CD1c-positive myeloid dendritic cell (primary cell): ENCODE data around the gene PTPRN2.

Experiments used
- DNase-seq: peaks from one replicate; pipeline ENCODE4 v3.0.0-alpha.2; 2016; ENCODE audit errors: extremely low spot score

PTPRN2 gene

DNA sequence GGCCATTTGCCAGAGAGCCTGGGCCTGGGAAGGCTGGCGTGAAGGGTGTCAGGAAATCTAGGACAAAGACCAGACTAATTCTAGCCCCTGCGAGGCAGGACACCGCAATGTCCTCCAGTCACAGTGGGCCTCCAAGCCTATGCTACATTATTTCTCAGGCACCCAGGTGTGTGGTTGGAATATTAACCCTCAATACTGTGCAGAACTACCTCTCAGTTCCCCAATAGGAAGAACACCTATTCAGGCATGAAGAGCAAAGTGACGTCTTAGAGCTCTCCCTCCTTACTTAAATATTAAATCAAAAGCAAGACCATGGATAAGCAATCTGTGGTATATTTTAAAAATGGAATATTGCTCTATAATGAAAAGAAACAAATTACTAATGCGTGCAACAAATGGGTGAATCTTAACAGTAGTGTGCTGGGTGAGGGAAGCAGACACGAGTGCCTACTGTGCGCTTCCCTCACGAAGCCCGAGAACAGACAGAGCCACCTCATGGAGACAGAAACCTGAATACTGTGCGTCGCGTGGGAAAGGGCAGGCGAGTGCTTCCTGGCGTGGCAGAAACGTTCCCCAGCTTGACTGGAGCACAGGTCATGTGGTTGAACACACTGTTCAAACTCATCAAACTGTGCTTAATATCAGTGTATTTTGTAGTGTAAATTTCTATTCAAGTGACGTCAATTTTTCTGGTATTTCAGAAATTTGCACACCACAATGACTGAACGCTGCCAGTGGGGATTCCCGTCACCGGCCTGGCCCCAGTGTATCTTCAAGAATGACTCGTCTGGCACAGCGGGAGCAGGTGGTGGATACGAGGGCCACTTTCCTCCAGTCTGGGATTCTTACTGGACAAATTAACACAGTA lies 15.5 kb upstream of the PTPRN2 start:
- DNase-seq = no peak

DNA sequence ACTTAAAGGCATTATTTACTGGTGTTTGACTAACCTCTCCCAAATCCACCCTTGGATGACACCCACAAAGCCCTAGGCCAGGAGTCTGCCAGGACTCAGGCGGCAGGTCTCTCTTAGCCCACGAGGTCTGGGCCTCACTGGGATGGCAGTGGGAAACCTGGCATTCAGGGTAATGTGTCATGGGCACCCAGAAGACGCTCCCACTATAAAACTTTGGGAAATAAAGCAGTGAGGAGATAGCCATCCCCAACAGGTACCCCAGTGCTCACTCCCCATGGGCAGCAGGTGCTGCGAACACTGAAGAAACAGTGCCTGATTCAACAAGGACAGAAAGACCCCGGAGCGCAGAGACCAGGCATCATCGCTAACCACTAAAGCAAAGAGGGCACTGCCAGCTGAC lies 14.4 kb upstream of the PTPRN2 start:
- DNase-seq = no peak

DNA sequence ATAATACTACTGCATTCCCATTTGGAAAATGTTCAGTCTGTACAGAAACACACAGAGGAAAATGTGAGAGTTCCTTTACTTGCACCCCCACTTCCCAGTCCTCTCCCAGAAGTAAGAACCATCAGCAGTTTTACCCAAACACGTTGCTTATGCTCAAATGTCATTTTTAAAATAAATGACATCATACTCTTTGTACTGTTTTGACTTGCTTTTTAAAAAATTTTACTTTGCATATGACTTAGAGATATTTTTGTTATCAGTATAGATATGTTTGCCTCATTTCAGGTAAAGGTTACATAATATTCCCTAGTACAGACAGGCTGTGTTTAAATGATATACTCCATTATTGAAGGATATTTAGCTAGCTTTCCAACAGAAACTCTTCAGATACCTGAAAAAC lies 13.5 kb upstream of the PTPRN2 start:
- no peak for DNase-seq

DNA sequence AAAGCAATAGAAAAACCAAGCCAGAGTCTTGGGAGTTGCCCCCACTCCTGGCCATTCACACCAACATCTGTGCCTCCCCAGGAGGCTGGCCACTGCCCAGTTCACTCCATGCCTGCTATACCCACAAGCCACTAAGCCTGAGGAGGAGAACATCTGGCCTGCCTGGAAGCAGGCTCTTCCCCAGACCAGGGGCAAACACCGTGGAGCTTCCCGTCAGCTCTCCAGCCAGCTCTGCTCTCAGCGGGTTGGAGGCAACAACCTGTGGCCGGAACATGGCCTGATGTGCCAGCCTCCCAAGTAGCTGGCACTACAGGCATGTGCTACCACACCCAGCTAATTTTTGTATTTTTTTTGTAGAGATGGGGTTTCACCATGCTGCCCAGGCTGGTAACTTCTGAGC lies 9.1 kb upstream of the PTPRN2 start:
- no peak for DNase-seq

DNA sequence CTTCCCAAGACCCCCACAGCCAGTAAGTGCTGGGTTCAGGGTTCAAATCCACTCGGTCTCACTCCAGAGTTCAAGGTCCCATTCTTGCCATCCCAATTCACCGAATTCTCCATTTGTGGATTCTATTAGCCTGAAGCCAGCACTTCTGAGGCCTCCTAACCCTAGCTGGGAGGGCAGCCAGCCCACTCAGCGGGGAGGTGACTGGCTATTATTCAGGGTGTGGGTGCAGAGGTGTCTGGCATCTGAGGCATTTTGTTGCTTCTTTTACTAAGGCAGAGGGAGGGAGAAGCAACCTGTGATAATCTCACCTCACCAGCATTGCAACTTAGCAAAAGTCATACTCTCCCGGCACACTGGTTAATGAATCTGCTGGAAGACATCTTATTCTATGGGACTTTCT lies 8.7 kb upstream of the PTPRN2 start:
- no peak for DNase-seq

DNA sequence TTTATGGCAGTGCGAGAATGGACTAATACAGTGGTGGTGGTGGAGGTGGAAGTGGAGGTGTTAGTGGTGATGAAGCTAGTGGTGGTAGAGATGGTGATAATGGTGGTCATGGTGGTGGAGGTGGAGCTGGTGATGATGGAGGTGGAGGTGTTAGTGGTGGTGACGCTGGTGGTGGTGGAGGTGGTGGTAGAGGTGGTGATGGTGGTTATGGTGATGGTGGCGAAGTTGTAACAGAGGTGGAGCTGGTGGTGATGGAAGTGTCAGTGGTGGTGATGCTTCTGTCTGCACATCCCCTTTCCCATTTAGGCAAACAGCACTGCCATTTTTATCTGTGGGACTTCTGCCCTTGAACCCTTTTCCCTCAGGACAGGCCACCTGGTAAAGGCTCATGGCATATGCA lies 7.4 kb upstream of the PTPRN2 start:
- DNase-seq = no peak

DNA sequence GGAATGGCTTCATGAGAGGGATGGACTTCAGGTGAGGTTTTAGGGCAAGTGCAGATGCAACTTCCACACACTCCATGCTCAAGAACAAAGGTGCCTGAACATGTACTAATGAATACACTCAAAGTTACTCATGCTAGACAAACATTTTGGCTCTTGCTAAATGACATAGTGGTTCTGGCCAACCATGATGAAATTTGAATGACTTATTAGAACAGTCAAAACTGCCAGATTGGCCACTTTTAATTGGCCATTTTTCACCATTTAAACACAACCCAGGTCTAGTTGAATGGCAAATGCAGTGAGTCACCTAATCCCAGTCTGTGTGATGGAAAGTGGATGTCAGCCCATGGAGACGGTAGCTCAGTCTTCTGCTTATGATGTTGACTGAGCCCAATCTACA lies 4.9 kb upstream of the PTPRN2 start:
- no peak for DNase-seq

DNA sequence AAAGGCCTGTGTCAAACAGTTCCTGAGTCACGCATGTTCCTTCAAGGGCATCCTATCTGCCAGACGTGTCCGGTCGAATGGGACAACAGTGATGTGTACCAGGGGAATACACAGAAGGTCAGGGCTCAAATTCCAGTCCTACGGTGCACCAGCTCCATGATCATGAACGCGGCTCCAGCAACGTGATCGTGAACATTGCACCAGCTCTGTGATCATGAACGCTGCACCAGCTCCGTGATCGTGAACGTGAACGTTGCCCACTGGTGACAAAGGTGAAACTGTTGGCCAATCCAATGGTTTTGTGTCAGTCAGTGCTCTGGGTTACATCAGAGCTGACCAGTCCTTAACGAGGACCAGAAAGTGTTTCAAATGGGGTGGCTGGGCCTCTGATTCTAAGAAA lies 4.3 kb upstream of the PTPRN2 start:
- DNase-seq = no peak

DNA sequence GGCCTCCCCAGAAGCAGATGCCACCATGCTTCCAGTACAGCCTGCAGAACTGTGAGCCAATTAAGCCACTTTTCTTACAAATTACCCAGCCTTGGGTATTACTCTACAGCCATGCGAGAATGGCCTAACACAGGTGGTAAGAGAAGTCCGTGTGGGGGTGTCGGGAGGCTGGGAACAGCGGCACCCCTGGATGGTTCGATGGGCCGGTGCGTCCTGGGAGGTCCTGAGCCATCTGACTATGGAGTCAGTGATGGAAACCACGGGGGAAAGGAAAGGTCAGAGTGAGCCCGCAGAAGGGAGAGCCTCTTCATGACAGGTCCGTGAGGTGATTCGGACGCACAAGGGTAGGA lies 2.5 kb upstream of the PTPRN2 start:
- no peak for DNase-seq

DNA sequence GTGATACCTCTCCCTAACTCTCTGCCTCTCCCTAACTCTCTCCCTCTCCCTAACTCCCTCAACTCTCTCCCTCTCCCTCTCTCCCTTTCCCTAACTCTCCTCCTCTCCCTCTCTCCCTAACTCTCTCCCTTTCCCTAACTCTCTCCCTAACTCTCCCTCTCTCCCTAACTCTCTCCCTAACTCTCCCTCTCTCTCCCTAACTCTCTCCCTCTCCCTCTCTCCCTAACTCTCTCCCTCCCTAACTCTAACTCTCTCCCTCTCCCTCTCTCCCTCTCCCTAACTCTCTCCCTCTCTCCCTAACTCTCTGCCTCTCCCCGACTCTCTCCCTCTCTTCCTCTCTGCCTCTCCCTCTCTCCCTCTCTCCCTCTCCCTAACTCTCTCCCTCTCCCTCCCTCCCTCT lies 2.0 kb upstream of the PTPRN2 start:
- DNase-seq = no peak

DNA sequence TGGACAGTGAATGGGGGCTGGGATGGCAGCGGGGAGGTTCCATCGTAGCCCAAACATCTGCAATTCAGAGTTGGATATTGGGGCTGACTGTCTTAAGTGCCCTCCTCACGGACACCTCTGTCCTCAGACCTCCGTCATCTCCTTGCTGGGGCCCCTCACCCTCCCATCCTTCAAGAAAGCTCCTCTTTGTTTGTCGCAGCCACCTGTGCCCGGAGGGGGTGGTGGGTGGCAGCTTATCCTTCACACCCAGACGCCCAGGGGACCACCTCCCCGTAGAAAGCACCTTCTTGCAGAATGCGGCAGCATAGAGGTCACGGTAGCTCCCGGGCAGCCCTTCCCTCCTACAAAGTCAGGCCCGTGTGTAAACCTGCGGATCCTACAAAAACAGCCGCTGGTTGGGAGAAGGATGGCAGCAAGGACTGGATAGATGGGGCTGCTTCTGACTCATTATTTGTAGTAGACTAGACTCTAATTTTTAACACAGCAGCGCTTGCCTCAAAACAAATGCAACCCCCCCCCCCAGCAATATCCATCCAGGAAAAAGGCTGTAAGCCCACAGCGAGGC lies 1.3 kb upstream of the PTPRN2 start:
- no peak for DNase-seq

DNA sequence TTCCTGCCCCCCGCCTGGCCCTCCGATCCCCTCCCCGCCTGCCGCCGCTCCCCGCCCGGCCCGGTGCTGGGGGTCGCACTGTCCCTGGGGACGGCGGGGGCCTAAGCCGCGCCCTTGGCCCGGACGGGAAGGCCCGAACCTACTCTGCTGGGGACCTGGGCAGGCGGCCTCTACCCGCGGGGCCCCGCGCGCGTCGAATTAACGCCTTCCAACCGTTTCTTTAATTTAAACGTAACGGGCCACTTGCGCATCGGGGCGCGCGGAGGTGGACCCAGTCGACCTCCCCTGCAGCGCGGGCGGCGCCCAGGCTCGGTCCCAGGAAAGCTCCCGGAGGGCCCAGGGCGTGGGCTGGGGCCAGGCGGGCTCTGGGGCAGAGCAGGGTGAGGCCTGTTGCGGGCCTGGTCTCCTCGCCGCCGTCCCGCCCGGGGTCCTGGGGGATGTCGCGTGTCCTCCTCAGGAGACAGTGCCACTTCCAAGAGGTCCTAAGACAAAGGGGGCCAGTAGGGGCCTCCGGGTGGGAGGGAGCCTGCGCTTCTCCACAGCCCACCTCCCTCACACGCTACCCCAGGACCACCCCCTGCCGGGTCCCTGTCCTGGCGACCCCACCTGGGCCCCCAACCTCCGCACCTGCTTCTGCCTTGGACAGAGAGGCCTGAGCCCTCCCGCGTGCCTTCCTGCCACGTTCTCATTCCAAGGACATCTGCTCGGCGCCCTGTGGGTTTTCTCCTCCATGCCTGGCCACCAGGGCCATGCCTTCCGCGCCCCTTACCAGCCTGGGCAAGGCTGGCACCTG lies 658 bp upstream of the PTPRN2 start:
- no peak for DNase-seq

DNA sequence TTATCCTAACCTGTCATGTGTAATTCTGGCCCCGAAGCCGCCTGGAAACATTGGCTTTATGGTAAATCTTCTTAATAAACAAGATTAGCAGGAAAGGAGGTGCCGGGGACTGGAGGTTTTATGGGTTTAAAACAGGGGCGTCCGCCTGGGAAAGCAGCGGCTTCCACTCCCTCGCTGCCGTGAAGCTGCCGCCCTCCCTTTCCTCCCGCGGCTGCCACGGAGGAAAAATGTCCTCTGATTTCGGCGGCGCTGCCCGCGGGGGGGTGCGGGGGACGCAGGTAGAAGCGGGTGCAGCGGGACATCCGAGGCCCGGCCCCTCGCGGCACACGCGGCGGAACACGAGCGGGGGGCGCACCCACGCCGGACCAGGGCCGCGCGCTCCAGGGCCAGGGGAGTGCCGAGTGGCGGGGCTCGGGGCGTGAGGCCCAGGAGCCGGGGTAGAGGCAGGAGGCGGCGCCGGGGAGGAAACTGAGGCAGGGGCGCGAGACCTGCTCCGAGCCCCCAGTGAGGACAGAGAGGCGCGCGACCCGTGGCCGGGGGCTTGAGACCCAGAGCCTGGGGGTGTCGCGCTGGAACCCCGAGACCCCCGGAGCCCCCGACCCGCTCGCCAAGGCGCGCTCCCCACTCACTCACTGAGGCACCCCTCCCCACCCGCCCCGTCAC lies 993 bp downstream of the PTPRN2 start:
- DNase-seq = no peak

DNA sequence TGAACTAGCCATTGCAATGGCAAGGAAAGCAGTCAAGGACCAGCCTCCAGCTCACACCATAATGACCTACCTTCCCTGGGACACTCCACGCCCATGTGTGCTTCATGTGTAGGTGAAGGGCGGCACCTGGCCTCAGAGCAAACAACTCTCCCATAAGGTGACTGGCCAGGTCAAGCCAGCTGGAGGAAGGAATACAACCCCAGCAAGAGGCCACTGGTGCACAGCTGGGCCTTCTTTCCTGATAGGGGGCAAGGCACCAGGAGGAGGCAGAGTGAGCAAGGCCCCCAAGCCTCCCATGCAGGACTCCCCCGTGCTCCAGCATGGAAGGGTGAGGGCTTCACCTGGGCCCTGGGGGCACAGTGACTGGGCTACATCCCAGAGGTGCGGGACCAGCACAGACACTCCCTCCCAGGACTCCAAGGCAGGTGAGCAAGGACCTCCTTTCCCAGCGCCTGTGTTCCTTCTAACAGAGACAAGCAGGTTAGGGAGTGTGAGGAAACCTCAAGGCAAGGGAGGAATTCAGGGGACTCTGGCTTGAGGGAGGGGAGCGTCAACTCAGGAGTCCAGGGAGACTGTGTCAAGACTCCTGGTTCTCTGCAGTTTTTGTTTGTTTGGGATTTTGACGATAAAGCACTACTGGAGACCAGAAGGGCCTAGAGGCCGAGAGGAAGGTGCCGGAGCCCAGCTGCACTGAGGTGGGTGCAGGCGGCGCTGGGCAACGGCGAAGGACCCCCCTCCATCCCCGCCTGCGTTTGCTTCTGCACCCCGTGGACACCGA lies 1.7 kb downstream of the PTPRN2 start:
- no peak for DNase-seq

DNA sequence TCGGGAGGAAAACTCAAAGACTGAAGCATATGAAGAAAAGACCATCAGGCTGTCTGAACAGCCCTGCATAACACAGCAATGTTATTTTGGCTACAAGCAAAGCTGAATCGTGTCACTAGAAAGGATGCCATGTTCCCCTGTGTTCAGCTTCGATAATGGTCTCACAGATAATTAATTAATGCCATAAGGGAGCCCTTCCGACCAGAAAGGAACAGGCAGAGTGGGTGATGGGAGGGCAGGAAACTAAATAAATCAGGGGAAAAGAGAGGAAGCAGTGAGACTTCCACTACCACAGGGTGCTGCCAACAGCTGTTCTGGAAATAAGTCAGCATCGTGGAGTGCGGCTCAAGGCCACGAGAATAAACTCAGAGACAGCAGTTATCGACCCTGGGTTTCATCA lies 3.2 kb downstream of the PTPRN2 start:
- DNase-seq = no peak

DNA sequence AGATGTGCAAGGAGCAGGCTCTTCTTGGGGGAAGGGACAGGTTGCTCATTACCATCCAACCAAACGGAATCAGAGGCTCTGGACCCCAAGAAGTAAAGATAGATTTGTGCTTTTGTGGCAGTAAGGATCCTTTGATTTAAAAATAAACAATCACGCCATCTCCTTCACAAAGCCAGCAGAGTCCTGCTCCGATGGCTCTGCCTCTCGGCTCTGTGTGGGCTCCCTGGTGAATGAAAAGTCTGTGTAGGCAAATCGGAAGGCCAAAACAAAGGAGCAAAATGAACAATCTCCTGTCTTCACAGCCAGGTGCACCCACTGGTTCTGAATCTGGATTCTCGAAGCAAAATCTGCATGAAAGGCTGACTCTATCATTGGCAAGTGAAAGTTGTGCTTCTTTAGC lies 3.8 kb downstream of the PTPRN2 start:
- DNase-seq = no peak

DNA sequence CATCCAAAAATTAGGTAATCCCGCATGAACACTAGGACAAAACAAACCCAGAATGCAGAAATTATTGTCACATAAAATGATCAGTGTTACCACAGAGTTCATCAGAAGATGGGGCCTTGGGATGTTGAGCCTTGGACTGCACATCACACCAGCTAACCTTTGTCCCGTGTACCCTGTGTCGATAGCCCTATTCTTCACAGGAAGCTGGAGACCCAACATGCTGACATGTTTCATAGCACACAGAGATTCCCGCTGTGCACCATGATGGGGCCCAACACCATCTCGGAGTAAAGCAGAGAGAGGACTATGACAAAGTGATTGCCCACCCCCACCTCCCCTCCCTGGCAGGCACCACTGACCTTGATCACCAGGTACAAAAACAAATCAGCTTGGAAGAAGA lies 4.5 kb downstream of the PTPRN2 start:
- DNase-seq = no peak

DNA sequence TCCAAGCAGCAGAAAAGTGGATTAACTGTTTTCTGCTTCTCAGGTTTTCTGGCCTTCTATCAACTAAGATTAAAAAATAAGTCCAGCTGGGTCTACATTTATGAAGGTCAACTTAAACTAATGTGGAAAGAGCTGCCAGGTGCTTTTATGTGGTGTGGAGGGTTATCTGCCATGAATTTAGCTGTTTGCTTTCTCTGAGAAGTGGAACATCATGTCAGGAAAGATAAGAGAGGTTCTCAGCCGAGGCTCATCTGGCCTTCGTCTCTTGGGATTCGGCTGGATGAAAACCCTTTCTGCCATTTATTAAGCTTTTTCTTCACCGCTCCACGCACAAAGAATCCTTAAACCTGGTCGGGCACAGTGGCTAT lies 5.5 kb downstream of the PTPRN2 start:
- no peak for DNase-seq

DNA sequence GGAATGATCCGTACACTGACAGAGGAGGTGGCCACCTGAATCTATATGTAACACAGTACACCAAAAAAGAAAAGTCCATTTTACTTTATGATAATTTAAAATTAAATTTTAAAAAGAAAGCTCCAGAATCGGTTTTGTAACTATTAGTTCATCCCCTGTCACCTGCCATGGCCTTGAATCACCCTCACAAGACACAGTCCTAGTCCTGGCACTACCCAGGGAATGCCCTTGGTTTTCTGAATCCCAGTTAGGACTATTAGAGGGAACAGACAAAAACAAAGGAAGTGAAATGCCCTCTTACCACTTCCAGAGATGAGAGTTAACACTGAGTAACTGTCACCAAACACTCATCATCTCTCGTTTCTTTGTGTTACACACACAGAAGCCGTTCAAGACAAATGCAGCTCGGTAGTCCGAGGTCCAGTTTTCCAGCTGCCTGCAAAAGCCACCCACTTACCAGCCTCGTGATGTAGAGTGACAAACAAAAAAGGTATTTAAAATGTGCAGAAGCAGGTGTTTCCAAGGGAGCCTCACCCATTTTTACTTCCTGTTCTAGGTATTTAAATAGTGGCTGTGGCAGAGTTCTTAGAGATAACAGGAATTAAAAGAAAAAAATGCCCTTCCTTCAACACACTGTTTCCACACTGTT lies 6.1 kb downstream of the PTPRN2 start:
- no peak for DNase-seq

DNA sequence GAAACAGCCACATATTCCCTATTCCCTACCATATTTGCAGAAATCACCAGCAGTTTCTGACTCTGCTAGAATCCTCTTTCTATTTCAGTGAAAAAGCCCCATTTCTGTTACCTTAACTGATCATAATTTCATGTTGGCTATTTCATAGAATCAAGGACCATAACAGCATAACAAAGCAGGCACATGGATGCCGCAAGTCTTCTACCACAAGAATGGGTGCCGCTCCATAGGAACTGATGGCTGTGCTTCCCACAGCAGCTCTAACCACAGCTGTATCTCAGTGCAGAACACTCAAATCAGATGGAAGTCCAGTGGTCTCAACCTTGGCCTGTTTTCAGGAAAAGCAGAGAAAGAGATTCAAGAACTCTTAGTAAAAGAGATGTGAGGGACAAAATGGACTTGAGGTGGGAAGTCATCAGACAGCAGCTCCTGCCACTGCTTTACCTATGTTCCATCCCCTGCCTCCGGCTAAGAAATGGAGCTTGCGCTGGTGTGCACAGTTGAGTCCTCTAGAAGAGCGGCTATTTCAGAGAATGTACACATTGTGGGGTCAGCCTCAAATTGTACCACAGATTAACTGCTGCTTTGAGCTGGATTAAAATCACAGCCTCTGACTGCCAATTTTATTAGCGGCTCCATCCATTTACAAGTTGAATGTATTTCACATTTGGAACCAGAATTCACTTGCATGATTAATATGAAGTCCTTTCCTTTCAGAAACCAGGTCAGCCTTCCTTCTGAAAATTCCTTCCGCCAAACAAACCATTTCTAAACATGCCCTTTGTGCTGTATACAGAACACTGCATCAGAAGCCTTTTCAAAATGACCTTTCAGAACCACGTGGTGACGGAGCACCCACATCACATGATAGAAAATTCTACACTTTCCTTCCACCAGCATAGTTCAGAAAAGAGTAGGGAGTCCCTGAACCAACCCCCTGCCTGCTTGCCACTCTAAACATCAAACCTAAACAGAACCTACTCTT lies 7.7 kb downstream of the PTPRN2 start:
- no peak for DNase-seq
